HG02610 (cell line): Measurements from ENCODE around the gene PRKX.
"Not testable (repeated sequence)": the region's sequence is repeated elsewhere in the genome, so short reads cannot be mapped to it uniquely, and the experiment has no call there.

ENCODE experiments used
- ATAC-seq: cut with Tn5 transposase; IDR thresholded peaks from one replicate; pipeline ENCODE4 v1.9.1; 2021; ENCODE audit warnings: mild to moderate bottlenecking, moderate library complexity; ENCODE audit not compliant: unreplicated experiment

Gene PRKX

DNA sequence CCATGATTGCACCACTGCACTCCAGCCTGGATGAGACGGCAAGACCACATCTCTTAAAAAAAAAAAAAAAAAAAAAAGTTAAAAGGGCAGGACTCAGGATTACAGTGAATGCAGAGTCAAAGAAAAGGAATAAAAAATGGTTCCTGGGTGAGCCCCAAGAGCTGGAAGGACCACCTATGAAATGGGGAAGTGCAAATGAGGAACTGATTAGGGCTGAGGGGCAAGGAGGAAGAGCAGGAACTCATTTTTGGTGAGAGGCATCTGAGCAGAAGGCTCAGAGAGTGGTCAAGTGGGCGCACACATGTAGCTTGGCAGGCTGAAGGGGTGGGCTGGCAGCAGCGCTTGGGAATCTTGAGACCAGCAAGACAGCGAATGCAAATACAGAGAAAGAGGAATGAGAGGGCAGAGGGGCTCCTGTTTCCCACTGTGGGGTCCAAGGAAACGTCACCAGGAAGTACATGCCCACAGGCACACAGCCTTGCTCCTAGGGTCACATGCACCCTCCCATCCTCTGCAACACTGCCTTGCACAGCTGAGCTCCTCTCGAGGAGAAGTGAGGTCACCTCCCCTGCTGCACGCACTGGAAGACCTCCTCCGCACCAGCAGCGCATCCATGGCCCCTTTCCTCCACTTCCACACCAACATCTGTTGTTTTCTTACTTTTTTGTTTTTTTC lies 49.7 kb downstream of the PRKX start:
- ATAC-seq = not testable (repeated sequence)

DNA sequence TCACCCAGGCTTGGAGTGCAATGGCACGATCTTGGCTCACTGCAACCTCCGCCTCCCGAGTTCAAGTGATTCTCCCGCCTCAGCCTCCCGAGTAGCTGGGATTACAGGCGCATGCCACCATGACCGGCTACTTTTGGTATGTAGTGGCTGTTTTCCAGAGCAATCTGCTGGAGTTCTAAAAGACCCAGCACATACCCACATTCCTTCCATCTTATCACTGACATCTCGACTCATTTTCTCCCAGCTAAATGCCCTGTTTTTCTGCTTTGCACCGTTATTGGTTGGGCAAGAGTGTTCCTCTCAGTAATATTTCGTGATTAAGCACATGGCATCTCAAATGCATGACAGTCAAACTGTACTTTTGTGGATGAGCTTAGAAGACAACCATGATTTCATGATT lies 53.7 kb downstream of the PRKX start:
- no peak for ATAC-seq

DNA sequence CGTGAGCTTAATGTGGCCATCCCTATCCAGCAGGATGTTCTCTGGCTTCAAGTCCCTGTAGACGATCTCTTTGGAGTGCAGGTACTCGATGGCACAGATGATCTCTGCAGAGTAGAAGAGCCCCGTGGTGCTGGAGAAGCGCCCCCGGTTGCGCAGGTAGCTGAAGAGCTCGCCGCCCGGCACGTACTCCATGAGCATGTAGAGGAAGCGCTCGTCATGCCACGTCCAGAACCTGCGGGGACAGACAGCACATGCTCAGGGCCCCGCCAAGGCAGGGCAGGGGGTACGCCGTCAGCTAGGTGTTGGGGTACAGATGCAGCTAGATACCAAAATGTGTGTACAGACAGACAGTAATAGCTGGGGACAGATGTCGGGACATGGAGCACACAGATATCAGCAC lies 58.3 kb downstream of the PRKX start:
- no peak for ATAC-seq

DNA sequence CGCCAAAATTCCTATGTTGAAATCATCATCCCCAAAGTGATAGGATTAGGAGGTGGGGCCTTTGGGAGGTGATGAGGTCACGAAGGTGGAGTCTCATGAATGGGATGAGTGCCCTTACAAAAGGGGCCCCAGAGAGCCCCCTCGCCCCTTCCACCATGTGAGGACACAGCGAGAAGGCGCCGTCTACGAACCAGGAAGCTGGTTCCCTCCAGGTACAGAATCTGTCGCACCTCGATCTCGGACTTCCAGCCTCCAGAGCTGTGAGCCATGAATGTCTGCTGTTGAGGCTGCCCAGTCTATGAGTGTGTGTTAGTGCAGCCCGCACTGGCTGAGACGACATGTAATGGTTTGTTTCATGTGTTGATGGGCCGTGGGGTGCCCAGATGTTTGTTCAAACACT lies 60.3 kb downstream of the PRKX start:
- ATAC-seq = no peak

DNA sequence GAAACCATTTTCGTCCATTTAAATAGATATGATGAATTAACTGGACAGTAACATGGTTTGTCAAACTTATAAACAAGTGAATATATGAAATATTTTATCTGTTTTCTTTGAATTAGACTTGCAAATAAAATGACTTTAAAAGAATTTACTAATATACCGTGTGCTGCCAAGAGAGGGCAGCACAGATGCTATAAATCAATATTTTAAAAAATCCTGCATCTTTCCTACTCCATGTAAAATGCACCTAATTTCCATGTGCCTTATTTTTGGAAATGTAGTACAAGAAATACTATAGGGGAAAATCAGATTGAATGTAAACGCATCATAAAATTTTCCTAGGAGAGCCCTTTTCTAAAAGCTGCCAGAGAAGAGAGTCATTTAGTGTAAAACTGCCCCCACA lies 62.2 kb downstream of the PRKX start:
- ATAC-seq = no peak

DNA sequence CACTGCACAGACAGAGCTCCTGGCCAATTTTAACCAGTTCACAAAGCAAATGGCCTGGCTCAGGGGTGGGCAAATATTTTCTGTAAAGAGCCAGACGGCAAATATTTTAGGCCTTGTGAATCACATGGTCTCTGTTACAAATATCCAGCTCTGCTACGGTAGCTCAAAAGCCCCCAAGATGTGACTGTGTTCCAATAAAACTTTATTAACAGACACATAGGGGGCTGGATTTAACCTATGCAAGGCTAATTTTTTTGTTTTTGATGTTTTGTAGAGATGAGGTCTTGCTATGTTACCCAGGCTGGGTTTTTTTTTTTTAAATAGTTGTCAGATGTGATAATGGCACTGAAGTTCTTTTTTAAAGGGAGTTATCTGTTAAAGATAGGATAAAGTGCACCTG lies 65.4 kb downstream of the PRKX start:
- ATAC-seq = no peak

DNA sequence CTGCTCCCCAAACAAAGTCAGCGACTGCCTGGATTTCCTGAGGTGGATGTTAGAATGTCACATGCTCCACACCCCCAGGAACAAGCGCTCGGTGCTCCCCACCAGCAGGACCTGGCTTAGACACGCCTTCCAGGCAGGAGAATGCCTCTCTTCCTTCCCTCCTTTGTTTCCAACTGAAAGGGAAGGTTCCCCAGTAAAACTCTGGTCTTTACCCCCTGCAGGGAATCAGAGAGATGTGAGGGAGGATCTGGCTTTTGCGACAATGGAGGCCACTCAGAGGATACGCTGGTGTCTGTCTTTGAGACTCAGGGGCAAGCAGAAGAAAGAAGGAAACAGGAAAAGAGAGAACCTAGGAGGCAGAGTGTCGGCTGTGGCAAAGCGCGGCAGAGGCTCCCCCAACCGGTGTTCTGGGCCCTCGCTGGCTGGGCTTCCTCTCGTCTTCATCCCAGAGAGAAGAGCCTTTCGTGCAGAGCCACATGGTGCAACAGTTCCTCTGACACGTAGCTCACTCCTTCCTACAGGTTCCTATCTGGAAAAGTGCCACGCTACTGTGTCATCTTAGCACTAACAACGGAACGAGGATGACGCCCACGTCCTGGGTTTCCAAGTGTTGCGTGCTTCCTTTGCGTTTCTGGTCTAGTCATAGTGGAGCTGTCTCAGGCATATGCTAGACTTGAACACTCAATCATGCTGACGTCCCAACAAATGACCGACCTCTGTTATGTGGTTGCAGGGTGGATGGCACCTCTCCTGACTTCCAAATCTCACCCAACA lies 73.4 kb downstream of the PRKX start:
- not testable (repeated sequence) for ATAC-seq

DNA sequence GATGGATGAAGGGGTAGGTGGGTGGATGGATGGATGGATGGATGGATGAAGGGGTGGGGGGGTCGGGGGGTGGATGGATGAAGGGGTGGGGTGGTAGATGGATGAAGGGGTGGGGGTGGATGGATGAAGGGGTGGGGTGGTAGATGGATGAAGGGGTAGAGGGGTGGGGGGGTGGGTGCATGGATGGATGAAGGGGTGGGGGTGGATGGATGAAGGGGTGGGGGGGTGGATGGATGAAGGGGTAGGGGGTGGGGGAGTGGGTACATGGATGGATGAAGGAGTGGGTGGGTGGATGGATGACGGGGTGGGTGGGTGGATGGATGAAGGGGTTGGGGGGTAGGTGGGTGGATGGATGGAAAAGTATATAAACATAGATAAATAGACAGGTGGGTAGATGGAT lies 74.2 kb downstream of the PRKX start:
- no peak for ATAC-seq

DNA sequence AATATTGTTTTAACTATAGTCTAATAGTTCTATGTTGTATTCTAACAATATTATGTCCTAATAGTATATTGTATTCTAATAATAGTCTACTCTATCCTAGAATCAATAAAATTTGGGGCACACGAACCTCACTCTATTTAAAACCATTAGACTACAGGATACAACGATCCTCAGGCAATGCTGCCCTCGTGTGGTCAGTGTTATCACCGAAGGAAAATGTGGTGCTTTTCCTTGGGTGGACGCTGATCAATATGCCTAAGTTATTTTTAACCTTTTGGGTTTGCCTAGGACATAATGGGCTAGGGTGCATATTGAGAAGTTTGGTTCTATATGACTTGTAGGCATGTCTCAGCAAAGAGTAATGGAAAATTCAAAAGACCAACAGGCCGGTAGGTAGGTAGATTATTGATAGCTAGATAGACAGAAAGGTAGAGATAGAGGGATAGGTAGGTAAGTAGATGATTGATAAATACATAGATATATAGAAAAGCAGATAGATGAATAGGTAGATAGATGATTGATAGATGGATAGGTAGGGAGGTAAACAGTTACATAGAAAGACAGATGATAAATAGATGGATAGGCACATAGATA lies 75.1 kb downstream of the PRKX start:
- ATAC-seq = no peak

DNA sequence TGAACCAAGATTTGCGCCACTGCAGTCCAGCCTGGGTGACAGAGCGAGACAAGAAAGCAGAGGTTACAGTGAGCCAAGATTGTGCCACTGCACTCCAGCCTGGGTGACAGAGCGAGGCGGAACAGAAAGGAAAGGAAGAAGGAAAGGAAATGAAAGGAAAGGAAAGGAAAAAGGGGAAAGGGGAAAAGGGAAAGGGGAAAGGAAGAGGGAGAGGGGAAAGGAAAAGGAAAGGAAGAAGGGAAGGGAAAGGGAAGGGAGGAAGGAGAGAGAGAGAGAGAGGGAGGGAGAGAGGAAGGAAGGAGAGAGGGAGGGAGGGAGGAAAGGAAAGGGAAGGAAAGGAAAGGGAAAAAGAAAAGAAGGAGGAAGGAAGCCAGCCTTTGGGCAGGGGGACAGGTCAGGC lies 76.6 kb downstream of the PRKX start:
- ATAC-seq = no peak

DNA sequence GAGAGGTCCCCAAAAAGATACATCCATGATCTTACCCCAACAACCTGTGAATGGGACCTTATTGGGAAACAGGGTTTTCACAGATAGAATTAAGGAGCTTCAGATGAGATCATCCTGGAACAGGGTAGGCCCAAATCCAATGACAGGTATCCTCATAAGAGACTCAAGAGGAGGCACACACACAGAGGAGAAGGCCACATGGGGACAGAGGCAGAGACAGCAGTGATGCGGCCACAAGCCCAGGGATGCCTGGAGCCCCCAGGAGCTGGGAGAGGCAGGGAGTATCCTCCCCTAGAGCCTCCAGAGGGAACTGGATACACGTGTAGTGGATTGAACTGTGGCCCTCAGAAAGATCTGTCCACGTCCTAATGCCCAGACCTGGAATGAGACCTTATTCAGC lies 82.3 kb downstream of the PRKX start:
- no peak for ATAC-seq

DNA sequence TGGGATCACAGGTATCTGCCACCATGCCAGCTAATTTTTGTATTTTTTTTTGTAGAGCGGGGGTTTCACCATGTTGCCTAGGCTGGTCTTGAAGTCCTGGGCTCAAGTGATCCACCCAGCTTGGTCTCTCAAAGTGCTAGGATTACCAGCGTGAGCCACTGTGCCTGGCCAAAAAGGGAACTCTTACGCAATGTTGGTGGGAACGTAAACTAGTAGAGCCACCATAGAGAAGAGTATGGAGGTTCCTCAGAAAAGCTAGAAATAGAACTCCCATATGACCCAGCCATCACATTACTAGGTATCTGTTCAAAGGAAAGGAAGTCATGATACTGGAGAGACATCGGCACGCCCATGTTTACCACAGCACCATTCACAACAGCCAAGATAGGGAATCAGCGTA lies 85.9 kb downstream of the PRKX start:
- no peak for ATAC-seq

DNA sequence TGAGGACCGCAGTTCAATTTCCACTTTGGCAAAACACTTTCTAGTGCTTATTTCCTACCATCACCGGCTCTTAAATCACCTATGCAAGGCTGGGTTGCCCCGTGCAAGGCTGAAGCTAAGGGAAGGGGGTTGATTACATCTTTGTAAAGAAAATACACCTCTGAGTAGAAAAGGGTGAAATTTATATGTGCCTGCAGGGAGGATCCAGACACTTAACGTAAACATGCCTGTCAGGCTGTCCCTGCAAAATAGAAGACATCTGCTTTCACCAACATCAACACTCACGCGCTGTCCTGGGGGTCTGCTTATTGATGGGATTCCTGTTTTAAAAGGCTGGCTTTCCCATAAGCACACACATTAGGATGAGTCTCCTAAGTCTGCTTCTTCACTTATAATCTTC lies 92.0 kb downstream of the PRKX start:
- no peak for ATAC-seq

DNA sequence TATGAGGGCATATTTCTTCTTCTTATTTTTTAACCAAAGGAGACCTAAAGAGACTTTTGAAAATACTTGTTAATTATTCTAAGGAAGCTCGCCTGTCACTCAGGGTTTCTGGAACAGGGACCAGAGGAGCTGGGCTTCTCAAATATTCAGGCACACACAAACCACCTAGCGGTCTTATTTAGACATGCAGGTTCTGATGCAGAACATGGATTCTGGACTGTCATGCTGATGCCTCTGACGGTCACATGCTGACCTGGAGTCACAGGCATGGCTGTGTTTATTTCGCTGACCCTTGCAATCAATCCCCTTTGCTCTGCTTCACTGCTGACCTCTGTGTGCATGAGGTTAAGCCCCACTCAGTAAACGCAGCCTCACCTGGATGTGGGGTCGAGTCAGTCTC lies 101.7 kb downstream of the PRKX start:
- not testable (repeated sequence) for ATAC-seq

DNA sequence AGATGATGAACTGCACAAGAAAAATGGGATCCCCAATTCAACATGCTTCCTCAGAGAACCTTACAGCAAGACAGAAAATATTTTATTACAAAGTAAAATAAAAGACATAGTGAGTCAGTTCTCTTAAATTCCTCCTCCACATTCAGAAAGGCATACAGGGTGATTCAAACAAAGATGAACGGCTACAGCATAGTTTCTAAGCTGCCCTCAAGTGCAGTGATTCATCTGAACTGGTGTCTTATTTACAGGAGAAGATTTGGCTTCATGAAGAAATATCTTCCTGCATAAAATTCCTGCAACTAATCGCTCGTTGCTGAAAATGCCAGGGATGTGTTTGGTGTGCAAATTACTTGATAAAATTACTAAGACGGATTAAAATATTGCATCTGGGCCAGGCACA lies 103.6 kb downstream of the PRKX start:
- ATAC-seq = no peak

DNA sequence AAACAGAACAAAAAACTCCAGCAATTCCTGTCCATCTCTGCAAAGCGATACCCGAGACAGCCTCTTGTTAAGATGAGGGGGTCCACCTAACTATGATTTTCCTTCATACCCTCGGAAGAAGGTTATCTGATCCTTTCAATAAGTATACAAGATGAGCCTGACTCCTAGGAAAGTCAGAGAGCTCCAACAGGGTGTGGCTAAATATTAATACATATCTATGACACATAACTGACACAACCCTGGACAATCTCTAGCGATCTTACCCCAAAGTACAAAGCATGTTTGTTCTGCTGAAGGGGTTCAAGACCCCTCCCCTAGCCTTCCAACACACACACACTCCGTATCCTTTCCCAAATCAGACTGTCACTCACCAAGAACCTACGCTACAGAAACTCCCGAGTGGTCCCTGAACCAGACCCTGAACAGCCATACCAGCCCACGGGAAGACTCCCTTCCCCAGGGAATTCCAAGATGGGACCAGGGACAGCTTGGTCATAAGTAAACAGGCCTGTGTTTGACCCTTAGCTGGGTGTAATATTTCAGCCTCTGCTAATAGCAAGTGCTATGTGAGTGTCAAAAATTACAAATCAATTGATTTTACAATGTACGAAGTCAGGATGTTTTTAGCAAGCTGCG lies 110.3 kb downstream of the PRKX start:
- no peak for ATAC-seq

DNA sequence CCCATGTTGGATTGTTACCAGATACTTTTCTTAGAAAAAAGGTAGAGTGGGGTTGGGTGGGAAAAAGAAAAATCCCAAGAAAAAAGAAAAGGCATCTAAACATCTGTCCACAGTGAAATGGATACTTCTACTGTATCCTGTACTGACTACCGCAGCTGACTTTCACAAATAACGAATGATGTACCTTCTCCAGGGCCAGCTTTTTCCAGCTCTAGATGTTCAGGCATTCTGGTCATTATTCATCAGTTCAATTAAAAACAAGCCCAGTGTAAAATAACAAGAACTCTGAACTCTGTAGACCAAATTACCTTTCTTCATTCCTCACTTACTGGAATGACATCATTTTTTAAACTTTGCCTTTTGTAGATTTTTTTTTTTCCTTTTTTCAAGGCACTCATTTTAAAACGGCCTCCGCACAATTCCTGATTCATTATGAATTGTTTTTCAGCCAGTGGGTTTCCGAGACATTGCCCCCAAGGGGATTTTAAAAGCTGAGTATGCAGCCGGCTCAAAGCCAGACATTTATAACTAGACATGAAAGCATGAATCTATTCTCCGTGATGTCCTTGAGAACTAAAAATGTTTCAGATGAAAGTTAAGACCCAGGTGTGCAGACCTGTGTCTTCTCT lies 113.5 kb downstream of the PRKX start:
- no peak for ATAC-seq

DNA sequence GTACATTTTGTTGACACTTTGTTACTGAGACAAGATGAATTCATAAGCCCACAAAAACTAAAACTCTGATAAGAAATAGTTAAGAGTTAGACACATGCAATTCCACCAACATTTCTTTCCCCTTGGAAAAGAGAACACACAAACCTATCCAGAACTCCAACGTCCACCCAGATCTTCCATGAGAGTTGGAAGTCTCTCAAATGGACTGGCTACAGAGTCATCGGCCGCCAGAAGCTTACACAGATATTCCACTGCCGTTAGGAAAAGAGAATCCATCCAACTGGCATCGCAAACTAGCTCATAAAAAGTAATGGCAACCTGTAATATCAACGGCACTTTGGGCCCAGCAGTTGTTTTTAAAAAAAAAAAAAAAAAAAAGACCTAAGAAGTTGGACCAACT lies 114.7 kb downstream of the PRKX start:
- no peak for ATAC-seq

DNA sequence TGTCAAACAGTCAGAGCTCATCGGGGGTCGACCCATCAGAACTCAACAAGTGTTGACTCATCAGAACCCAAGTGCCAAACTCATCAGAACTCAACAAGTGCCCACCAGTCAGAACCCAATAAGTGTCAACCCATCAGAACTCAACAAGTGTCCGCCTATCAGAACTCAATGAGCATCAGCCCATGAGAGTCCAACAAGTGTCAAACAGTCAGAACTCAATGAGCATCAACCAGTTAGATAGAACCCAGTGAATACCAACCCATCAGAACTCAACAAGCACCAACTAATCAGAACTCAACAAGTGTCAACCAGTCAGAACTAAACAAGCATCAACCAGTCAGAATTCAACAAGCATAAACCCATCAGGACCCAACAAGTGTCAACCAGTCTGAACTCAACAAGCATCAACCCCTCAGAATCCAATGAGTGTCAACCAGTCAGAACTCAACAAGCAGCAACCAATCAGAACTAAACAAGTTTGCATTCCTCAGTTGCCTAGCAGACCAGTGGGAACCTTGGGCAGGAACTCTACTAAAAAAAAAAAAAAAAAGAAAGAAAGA lies 115.3 kb downstream of the PRKX start:
- ATAC-seq = no peak

DNA sequence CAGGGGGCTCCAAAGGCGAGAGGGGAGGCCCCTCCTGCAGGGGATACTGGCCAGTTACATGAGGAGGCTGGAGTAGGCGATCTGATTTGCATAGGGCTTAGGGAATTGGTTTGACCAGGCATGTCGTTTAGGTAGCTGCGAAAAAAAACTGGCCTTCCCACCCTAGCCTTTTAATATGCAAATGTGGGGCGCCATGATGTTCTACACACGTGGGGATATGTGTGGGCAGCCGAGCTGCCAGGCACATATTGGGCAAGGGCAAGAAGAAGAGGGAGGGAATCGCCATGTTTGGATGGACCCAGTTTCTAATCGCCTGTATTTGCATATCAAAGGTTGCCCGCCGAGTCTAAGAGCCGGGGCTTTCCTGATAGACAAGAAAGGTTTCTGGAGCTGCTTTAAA lies 121.3 kb downstream of the PRKX start:
- ATAC-seq = no peak

DNA sequence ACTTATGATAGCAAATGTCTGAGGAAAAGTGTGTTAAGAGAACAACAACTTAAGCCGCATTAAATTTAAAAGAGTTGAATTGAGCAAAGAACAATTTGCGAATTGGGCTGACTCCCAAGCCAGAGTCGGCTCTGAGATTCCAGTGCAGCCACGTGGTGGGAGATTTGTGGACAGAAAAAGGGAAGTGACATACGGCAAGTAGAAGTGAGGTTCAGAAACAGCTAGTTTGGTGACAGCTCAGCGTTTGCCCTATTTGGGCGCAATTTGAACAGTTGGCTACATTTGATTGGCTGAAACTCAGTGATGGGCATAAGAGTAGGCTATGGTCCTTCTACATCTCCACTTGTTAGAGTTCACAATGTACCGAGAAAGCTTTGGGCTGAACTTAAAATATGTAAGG lies 124.0 kb downstream of the PRKX start:
- no peak for ATAC-seq
